LHCN-M2 (cell line): ENCODE results near the gene CDH12. TPM values are rescaled to one million over a fixed set of nuclear protein-coding genes. Genes with fewer than 3 reads are reported as not detected.
"Not testable (repeated sequence)": the region's sequence is repeated elsewhere in the genome, so short reads cannot be mapped to it uniquely, and the experiment has no call there.

Experiments
- DNase-seq: peaks from one replicate; pipeline ENCODE4 v3.0.0-alpha.2; 2012; ENCODE audit warnings: low read depth
- total RNA-seq: library from RNA; depleted of rRNA; stranded (reverse); fragments of >200 nt; gene quantifications from 2 replicates; pipeline ENCODE4 v1.2.3, GENCODE V29; 2014

CDH12 gene
- total RNA-seq, 1 experiment from 2014 or later: not detected

- DNase-seq: no peak
Measured at GRCh38 chr5:22650511-22650910, 202.6 kb downstream of the CDH12 start.

GRCh38 chr5:22649074-22649473 lies 204.1 kb downstream of the CDH12 start:
- DNase-seq: no peak

GRCh38 chr5:22644859-22645258 lies 208.3 kb downstream of the CDH12 start:
- no peak for DNase-seq

GRCh38 chr5:22643356-22643755 lies 209.8 kb downstream of the CDH12 start:
- DNase-seq: no peak

GRCh38 chr5:22631683-22632082 lies 221.5 kb downstream of the CDH12 start:
- DNase-seq: no peak

- no peak for DNase-seq
Measured at GRCh38 chr5:22627029-22627428, 226.1 kb downstream of the CDH12 start.

GRCh38 chr5:22625451-22625850 lies 227.7 kb downstream of the CDH12 start:
- DNase-seq: no peak

GRCh38 chr5:22621084-22621483 lies 232.1 kb downstream of the CDH12 start:
- DNase-seq: no peak

- no peak for DNase-seq
Measured at GRCh38 chr5:22615964-22616363, 237.2 kb downstream of the CDH12 start.

GRCh38 chr5:22614486-22615094 lies 238.6 kb downstream of the CDH12 start:
- DNase-seq: no peak

GRCh38 chr5:22612928-22613327 lies 240.2 kb downstream of the CDH12 start:
- no peak for DNase-seq

- no peak for DNase-seq
Measured at GRCh38 chr5:22611327-22611726, 241.8 kb downstream of the CDH12 start.

- DNase-seq: not testable (repeated sequence)
Measured at GRCh38 chr5:22607498-22607897, 245.6 kb downstream of the CDH12 start.

GRCh38 chr5:22605473-22605872 lies 247.7 kb downstream of the CDH12 start:
- no peak for DNase-seq

GRCh38 chr5:22604711-22605110 lies 248.4 kb downstream of the CDH12 start:
- DNase-seq: no peak

- DNase-seq: no peak
Measured at GRCh38 chr5:22598796-22599195, 254.3 kb downstream of the CDH12 start.

GRCh38 chr5:22596404-22596970 lies 256.7 kb downstream of the CDH12 start:
- DNase-seq: peak; percentile 2

- no peak for DNase-seq
Measured at GRCh38 chr5:22594491-22594890, 258.7 kb downstream of the CDH12 start.

GRCh38 chr5:22593592-22593991 lies 259.6 kb downstream of the CDH12 start:
- no peak for DNase-seq

GRCh38 chr5:22591461-22591860 lies 261.7 kb downstream of the CDH12 start:
- DNase-seq: no peak

- DNase-seq: no peak
Measured at GRCh38 chr5:22590677-22591268, 262.4 kb downstream of the CDH12 start.

- no peak for DNase-seq
Measured at GRCh38 chr5:22577711-22578110, 275.4 kb downstream of the CDH12 start.

- DNase-seq: no peak
Measured at GRCh38 chr5:22577006-22577405, 276.1 kb downstream of the CDH12 start.
